ENCODE results near the gene C10orf71. TPM values are rescaled to one million over a fixed set of nuclear protein-coding genes. Genes with fewer than 3 reads are reported as not detected.

C10orf71 gene
- polyA plus RNA-seq, 1 of the 3 experiments (the other 2 are of a cell fraction): not detected

GRCh38 chr10:49355221-49355620 lies 56.3 kb downstream of the C10orf71 start:
- 28% methylated on average over 3 of the region's 3 CpGs for WGBS (ENCODE audit: low lambda C conversion rate)

GRCh38 chr10:49356181-49356580 lies 57.2 kb downstream of the C10orf71 start:
- no peak for TF ChIP-seq USF2 (IDR thresholded peaks at IDR 0.05; ENCODE audit: borderline replicate concordance, low read depth, low read length)
- no peak for TF ChIP-seq RXRA (IDR thresholded peaks at IDR 0.05; ENCODE audit: borderline replicate concordance, low read depth)
- ChIA-PET POLR2A (no interaction called here), CTCF (no interaction called here)
- H3K79me2 ChIP-seq (ENCODE audit: insufficient read depth): no peaks in the 10 kb centered on the region
- H3K4me3 ChIP-seq (ENCODE audit: low read depth in 2 of 2, low read length in 1 of 2): no peak overlapping the region
- DNase-seq: no peak
- no peak overlapping the region for H3K4me2 ChIP-seq
- WGBS (ENCODE audit: low lambda C conversion rate): 16% methylated on average over 4 of the region's 4 CpGs
- no peak overlapping the region for H3K27ac ChIP-seq (ENCODE audit: low read depth in 2 of 2, low read length in 1 of 2)
- no peak overlapping the region for H3K9ac ChIP-seq
- H2AFZ ChIP-seq (ENCODE audit: low read depth): no peak overlapping the region
- no peaks in the 10 kb centered on the region for H3K27me3 ChIP-seq (ENCODE audit: insufficient read depth)
- H3K36me3 ChIP-seq (replicated peaks in 1 of 2; ENCODE audit: control insufficient read depth in 1 of 2, insufficient read depth in 2 of 2, low read length in 1 of 2): no peaks in the 10 kb centered on the region
- peaks cover 0 to 20% of the 10 kb centered on the region in 2 experiments; a peak in 1 of 4 replicates for H3K4me1 ChIP-seq (ENCODE audit: control insufficient read depth in 1 of 2, insufficient read depth in 2 of 2, low read depth in 1 of 2, low read length in 1 of 2)
- no peaks in the 10 kb centered on the region for H3F3A ChIP-seq (replicated peaks; ENCODE audit: insufficient read depth)
- no peaks in the 10 kb centered on the region for H3K9me2 ChIP-seq
- no peaks in the 10 kb centered on the region for H3K9me3 ChIP-seq
- no peaks in the 10 kb centered on the region for H4K20me1 ChIP-seq (ENCODE audit: insufficient read depth)

More at GRCh38 chr10:49355221-49355620, 56.3 kb downstream of the C10orf71 start:
- Histone ChIP-seq H2AFZ (ENCODE audit: low read depth) (no peak overlapping the region), H3K27me3 (ENCODE audit: insufficient read depth) (no peaks in the 10 kb centered on the region), H3K9me2 (no peaks in the 10 kb centered on the region), H3K79me2 (ENCODE audit: insufficient read depth) (no peaks in the 10 kb centered on the region), H3K4me2 (no peak overlapping the region), H3K4me1 (ENCODE audit: control insufficient read depth in 1 of 2, insufficient read depth in 2 of 2, low read depth in 1 of 2, low read length in 1 of 2) (peaks cover 0 to 10% of the 10 kb centered on the region in 2 experiments; a peak in 1 of 4 replicates), H3K9me3 (no peaks in the 10 kb centered on the region), H3K9ac (no peak overlapping the region), H3K27ac (ENCODE audit: low read depth in 2 of 2, low read length in 1 of 2) (no peak overlapping the region), H3F3A (replicated peaks; ENCODE audit: insufficient read depth) (no peaks in the 10 kb centered on the region), H3K36me3 (replicated peaks in 1 of 2; ENCODE audit: control insufficient read depth in 1 of 2, insufficient read depth in 2 of 2, low read length in 1 of 2) (no peaks in the 10 kb centered on the region), H3K4me3 (ENCODE audit: low read depth in 2 of 2, low read length in 1 of 2) (no peak overlapping the region), H4K20me1 (ENCODE audit: insufficient read depth) (no peaks in the 10 kb centered on the region)
- TF ChIP-seq JUND (IDR thresholded peaks at IDR 0.05) (no peak), RFX5 (IDR thresholded peaks at IDR 0.05; ENCODE audit: low read length) (no peak)
- no peak for DNase-seq
- ChIA-PET POLR2A (no interaction called here), CTCF (interaction anchor here (0.5 kb wide), 1 partner anchor 699 kb away, joined by 3 read pairs; no protein-coding TSS in a partner anchor)

- no peak for DNase-seq
- no peaks in the 10 kb centered on the region for H4K20me1 ChIP-seq (ENCODE audit: insufficient read depth)
- WGBS (ENCODE audit: low lambda C conversion rate): 9% methylated on average over 1 of the region's 1 CpG
- no peak overlapping the region for H3K9ac ChIP-seq
- H3K36me3 ChIP-seq (replicated peaks in 1 of 2; ENCODE audit: control insufficient read depth in 1 of 2, insufficient read depth in 2 of 2, low read length in 1 of 2): no peaks in the 10 kb centered on the region
- H3K4me1 ChIP-seq (ENCODE audit: control insufficient read depth in 1 of 2, insufficient read depth in 2 of 2, low read depth in 1 of 2, low read length in 1 of 2): peaks cover 0 to 27% of the 10 kb centered on the region in 2 experiments; a peak in 1 of 4 replicates
- TF ChIP-seq EP300 (IDR thresholded peaks at IDR 0.05; ENCODE audit: borderline replicate concordance in 1 of 2, low read depth in 1 of 2, low read length in 1 of 2) (no peak), RFX5 (IDR thresholded peaks at IDR 0.05; ENCODE audit: low read length) (no peak), FOXM1 (IDR thresholded peaks at IDR 0.05; ENCODE audit: low read depth) (no peak), FOXJ3 (CRISPR knock-in tag; IDR thresholded peaks at IDR 0.05) (no peak), USF1 (IDR thresholded peaks at IDR 0.05; ENCODE audit: borderline replicate concordance, low read depth) (no peak), NFIC (IDR thresholded peaks at IDR 0.05; ENCODE audit: borderline replicate concordance) (no peak), YY1 (IDR thresholded peaks at IDR 0.05; ENCODE audit: low read depth) (no peak), NRF1 (IDR thresholded peaks at IDR 0.05; ENCODE audit: low read depth, low read length) (no peak), GABPA (IDR thresholded peaks at IDR 0.05; ENCODE audit: low read depth) (no peak)
- ChIA-PET POLR2A (no interaction called here), CTCF (no interaction called here)
- H3K9me3 ChIP-seq: no peaks in the 10 kb centered on the region
- no peak overlapping the region for H3K4me3 ChIP-seq (ENCODE audit: low read depth in 2 of 2, low read length in 1 of 2)
- H3K9me2 ChIP-seq: no peaks in the 10 kb centered on the region
- no peak overlapping the region for H3K27ac ChIP-seq (ENCODE audit: low read depth in 2 of 2, low read length in 1 of 2)
- H3K79me2 ChIP-seq (ENCODE audit: insufficient read depth): no peaks in the 10 kb centered on the region
- H3K4me2 ChIP-seq: no peak overlapping the region
- no peaks in the 10 kb centered on the region for H3F3A ChIP-seq (replicated peaks; ENCODE audit: insufficient read depth)
- no peaks in the 10 kb centered on the region for H3K27me3 ChIP-seq (ENCODE audit: insufficient read depth)
- no peak overlapping the region for H2AFZ ChIP-seq (ENCODE audit: low read depth)
These were observed 58.0 kb downstream of the C10orf71 start for GRCh38 chr10:49356944-49357343.

Measured in SK-N-SH (cell line).